ENCODE data around the gene NSDHL.

NSDHL gene

DNA sequence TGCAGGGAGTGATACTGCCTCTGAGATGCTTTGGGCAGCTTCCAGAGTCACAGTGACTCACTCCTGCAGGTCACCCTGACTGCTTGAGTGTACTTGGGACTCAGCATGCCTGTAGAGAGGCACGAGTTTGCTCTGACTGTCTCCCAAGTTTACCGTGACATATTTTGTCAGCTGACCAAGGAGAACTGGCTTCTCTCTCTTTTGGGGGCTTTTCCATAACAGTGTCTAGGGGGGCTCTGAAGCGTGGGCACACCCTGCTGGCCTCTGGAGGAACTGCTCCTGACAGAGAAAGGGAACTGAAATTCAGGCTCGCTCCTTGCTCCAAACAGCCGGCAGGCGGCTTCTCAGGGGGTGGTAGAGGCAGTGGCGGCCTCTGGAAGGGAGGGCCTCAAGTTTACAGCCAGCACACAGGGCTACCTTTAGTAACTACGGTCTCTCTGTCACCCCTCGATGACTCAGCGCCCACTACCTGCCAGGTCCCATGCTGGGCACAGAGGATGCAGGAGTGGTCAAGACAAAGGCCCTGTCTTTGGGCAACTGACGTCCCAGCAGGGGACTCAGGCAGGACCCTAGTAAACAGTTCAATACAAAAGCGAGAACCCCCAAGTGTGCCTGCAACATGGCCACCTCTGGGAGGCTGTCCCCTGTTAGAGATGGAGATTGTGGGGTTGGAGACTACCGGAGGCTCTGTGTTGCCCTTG is 84.8 kb downstream of the NSDHL start:
- H3K36me3 ChIP-seq (replicated peaks in 1 of 2; ENCODE audit: control insufficient read depth in 2 of 2, insufficient read depth in 2 of 2, low read length in 2 of 2) = no peaks in the 10 kb centered on the region
- no peak overlapping the region for H3K4me2 ChIP-seq (ENCODE audit: insufficient read depth, low read length, poor library complexity, severe bottlenecking)
- H2BK15ac ChIP-seq (ENCODE audit: low read length) = no peak overlapping the region
- peak overlapping the region; percentile 62 for H2AFZ ChIP-seq (ENCODE audit: low read length)
- no peak overlapping the region for H3K9ac ChIP-seq (ENCODE audit: low read depth, low read length, poor library complexity)
- peaks cover 2% of the 10 kb centered on the region for H3K79me1 ChIP-seq (ENCODE audit: low read depth, low read length)
- WGBS, 2 donors (ENCODE audit: extremely low coverage in 2 of 2, insufficient read length in 2 of 2, insufficient replicate concordance in 1 of 2) = no CpG with 5 or more reads among the region's 13 CpGs
- no peak overlapping the region for H2AK5ac ChIP-seq (ENCODE audit: low read depth, low read length)
- H3K4me3 ChIP-seq (ENCODE audit: low read length in 2 of 2) = no peak overlapping the region
- no peak overlapping the region for H4K8ac ChIP-seq (ENCODE audit: low read depth, low read length)
- H3K23ac ChIP-seq (ENCODE audit: low read depth, low read length, poor library complexity) = no peak overlapping the region
- H3K4me1 ChIP-seq (ENCODE audit: control insufficient read depth in 2 of 2, insufficient read depth in 1 of 2, low read depth in 1 of 2, low read length in 2 of 2) = peaks cover 2 to 5% of the 10 kb centered on the region in 2 donors
- H3K14ac ChIP-seq (ENCODE audit: low read length) = no peak overlapping the region
- H2BK12ac ChIP-seq (ENCODE audit: low read length) = no peak overlapping the region
- H3K4ac ChIP-seq (ENCODE audit: low read length) = no peak overlapping the region
- H3K27ac ChIP-seq (replicated peaks; ENCODE audit: low read length) = no peak overlapping the region
- no peak for DNase-seq (ENCODE audit: low spot score)
- peaks cover 0 to 33% (median 0%) of the 10 kb centered on the region in 3 experiments for H3K27me3 ChIP-seq (ENCODE audit: control insufficient read depth in 3 of 3, insufficient read depth in 3 of 3, low read depth in 1 of 3, low read length in 3 of 3)
- H4K91ac ChIP-seq (ENCODE audit: low read depth, low read length, poor library complexity) = no peak overlapping the region
- peak overlapping the region; percentile 28 for H3K18ac ChIP-seq (ENCODE audit: low read length)
- H2BK120ac ChIP-seq (ENCODE audit: low read depth, low read length) = no peak overlapping the region
- no peaks in the 10 kb centered on the region for H3K9me3 ChIP-seq (replicated peaks in 1 of 2; ENCODE audit: control insufficient read depth in 2 of 2, insufficient read depth in 1 of 2, low read depth in 1 of 2, low read length in 2 of 2)
- no peak overlapping the region for H2BK5ac ChIP-seq (ENCODE audit: low read length)

DNA sequence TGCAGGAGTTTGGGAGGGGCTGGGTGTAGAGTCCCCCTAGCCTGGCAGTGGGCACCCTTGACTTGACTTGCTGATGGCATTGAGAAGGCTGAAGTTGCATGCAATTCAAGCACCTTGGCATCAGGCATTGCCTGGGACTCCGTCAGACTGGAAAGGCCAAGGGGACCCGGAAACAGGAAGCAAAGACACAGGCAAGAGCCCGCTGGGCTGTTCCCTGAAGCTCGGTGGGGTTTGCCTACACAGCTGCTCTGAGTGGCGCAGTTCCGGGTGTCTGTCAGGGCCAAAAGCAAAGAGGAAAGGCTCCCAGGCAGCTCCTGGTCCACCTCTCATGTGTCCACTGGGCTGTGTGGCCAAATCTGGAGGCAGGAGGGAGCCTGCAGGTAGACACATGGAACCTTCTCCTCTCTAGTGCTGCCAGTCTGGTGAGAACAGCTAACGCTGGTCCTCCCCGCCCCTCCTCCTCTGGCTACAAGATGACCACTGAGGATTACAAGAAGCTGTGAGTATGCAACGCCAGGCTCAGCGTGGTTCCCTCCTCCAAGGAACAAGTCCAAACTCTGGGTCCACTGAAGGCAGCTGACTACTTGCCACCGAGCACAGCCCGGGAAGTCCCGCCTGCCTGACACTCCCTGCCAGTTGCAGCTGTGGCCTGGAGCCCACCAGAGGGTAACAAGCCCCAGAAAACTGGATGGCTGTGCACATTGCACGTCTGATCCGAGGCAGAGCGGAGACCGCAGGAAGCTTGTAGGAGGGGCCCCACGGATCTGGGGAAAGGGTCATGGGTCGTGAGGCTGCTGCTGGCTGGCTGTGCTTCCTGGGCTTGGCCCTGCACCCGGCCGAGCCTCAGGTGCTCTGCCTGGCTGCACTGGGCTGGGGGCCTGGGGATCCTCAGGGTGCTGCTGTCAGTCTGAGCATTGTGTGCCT is 87.1 kb downstream of the NSDHL start:
- H3K9ac ChIP-seq (ENCODE audit: low read depth, low read length, poor library complexity) = no peak overlapping the region
- no peaks in the 10 kb centered on the region for H3K9me3 ChIP-seq (replicated peaks in 1 of 2; ENCODE audit: control insufficient read depth in 2 of 2, insufficient read depth in 1 of 2, low read depth in 1 of 2, low read length in 2 of 2)
- no peak overlapping the region for H3K4me2 ChIP-seq (ENCODE audit: insufficient read depth, low read length, poor library complexity, severe bottlenecking)
- no peaks in the 10 kb centered on the region for H3K36me3 ChIP-seq (replicated peaks in 1 of 2; ENCODE audit: control insufficient read depth in 2 of 2, insufficient read depth in 2 of 2, low read length in 2 of 2)
- no peak overlapping the region for H2BK5ac ChIP-seq (ENCODE audit: low read length)
- no peak overlapping the region for H3K4me3 ChIP-seq (ENCODE audit: low read length in 2 of 2)
- peaks cover 0 to 38% (median 0%) of the 10 kb centered on the region in 3 experiments for H3K27me3 ChIP-seq (ENCODE audit: control insufficient read depth in 3 of 3, insufficient read depth in 3 of 3, low read depth in 1 of 3, low read length in 3 of 3)
- H3K18ac ChIP-seq (ENCODE audit: low read length) = no peak overlapping the region
- no peak for DNase-seq (ENCODE audit: low spot score)
- no peak overlapping the region for H4K91ac ChIP-seq (ENCODE audit: low read depth, low read length, poor library complexity)
- no peak overlapping the region for H3K4ac ChIP-seq (ENCODE audit: low read length)
- WGBS, 2 donors (ENCODE audit: extremely low coverage in 2 of 2, insufficient read length in 2 of 2, insufficient replicate concordance in 1 of 2) = no CpG with 5 or more reads among the region's 21 CpGs
- H3K27ac ChIP-seq (replicated peaks; ENCODE audit: low read length) = no peak overlapping the region
- peaks cover 2 to 5% of the 10 kb centered on the region in 2 donors for H3K4me1 ChIP-seq (ENCODE audit: control insufficient read depth in 2 of 2, insufficient read depth in 1 of 2, low read depth in 1 of 2, low read length in 2 of 2)
- no peak overlapping the region for H2AK5ac ChIP-seq (ENCODE audit: low read depth, low read length)
- no peak overlapping the region for H3K23ac ChIP-seq (ENCODE audit: low read depth, low read length, poor library complexity)
- no peak overlapping the region for H2BK15ac ChIP-seq (ENCODE audit: low read length)
- H2AFZ ChIP-seq (ENCODE audit: low read length) = peak overlapping the region; percentile 19
- H3K79me1 ChIP-seq (ENCODE audit: low read depth, low read length) = no peaks in the 10 kb centered on the region
- no peak overlapping the region for H3K14ac ChIP-seq (ENCODE audit: low read length)
- H4K8ac ChIP-seq (ENCODE audit: low read depth, low read length) = no peak overlapping the region
- no peak overlapping the region for H2BK120ac ChIP-seq (ENCODE audit: low read depth, low read length)
- no peak overlapping the region for H2BK12ac ChIP-seq (ENCODE audit: low read length)

DNA sequence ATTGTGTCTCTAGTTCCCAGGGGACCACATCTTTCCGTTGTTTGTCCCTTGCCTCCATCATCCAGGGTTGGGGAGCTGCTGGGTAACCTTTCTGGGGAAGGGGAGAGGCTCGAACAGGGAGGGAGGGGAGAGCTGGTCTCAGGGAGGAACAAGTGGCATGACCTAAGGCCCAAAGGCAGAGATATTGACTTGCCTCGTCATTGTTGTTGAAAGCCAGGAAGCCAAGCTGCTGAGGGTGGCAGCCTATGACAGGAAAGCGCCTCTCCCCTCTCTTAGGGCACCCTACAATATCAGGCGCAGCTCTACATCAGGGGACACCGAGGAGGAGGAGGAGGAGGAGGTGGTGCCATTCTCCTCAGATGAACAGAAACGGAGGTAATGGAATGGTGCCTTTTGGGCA is 87.8 kb downstream of the NSDHL start:
- no peaks in the 10 kb centered on the region for H3K9me3 ChIP-seq (replicated peaks in 1 of 2; ENCODE audit: control insufficient read depth in 2 of 2, insufficient read depth in 1 of 2, low read depth in 1 of 2, low read length in 2 of 2)
- no peak overlapping the region for H4K91ac ChIP-seq (ENCODE audit: low read depth, low read length, poor library complexity)
- no peak overlapping the region for H3K27ac ChIP-seq (replicated peaks; ENCODE audit: low read length)
- no peak overlapping the region for H3K4me2 ChIP-seq (ENCODE audit: insufficient read depth, low read length, poor library complexity, severe bottlenecking)
- H3K4me1 ChIP-seq (ENCODE audit: control insufficient read depth in 2 of 2, insufficient read depth in 1 of 2, low read depth in 1 of 2, low read length in 2 of 2) = peaks cover 2 to 5% of the 10 kb centered on the region in 2 donors
- H3K4ac ChIP-seq (ENCODE audit: low read length) = no peak overlapping the region
- no peak overlapping the region for H3K18ac ChIP-seq (ENCODE audit: low read length)
- H2BK12ac ChIP-seq (ENCODE audit: low read length) = no peak overlapping the region
- no peaks in the 10 kb centered on the region for H3K79me1 ChIP-seq (ENCODE audit: low read depth, low read length)
- no peak overlapping the region for H3K9ac ChIP-seq (ENCODE audit: low read depth, low read length, poor library complexity)
- no peak overlapping the region for H2AK5ac ChIP-seq (ENCODE audit: low read depth, low read length)
- H2BK5ac ChIP-seq (ENCODE audit: low read length) = no peak overlapping the region
- H3K36me3 ChIP-seq (replicated peaks in 1 of 2; ENCODE audit: control insufficient read depth in 2 of 2, insufficient read depth in 2 of 2, low read length in 2 of 2) = no peaks in the 10 kb centered on the region
- no peak overlapping the region for H2AFZ ChIP-seq (ENCODE audit: low read length)
- no peak for DNase-seq (ENCODE audit: low spot score)
- H3K27me3 ChIP-seq (ENCODE audit: control insufficient read depth in 3 of 3, insufficient read depth in 3 of 3, low read depth in 1 of 3, low read length in 3 of 3) = peaks cover 0 to 44% (median 0%) of the 10 kb centered on the region in 3 experiments
- H4K8ac ChIP-seq (ENCODE audit: low read depth, low read length) = no peak overlapping the region
- no peak overlapping the region for H3K4me3 ChIP-seq (ENCODE audit: low read length in 2 of 2)
- H3K14ac ChIP-seq (ENCODE audit: low read length) = no peak overlapping the region
- H3K23ac ChIP-seq (ENCODE audit: low read depth, low read length, poor library complexity) = no peak overlapping the region
- H2BK120ac ChIP-seq (ENCODE audit: low read depth, low read length) = no peak overlapping the region
- H2BK15ac ChIP-seq (ENCODE audit: low read length) = no peak overlapping the region
- WGBS, 2 donors (ENCODE audit: extremely low coverage in 2 of 2, insufficient read length in 2 of 2, insufficient replicate concordance in 1 of 2) = no CpG with 5 or more reads among the region's 7 CpGs
